T-helper 17 cell (primary cell): ENCODE results near the gene YPEL1. TPM values are rescaled to one million over a fixed set of nuclear protein-coding genes. Genes with fewer than 3 reads are reported as not detected.
"Not testable (repeated sequence)": the region's sequence is repeated elsewhere in the genome, so short reads cannot be mapped to it uniquely, and the experiment has no call there.

Source experiments
- ATAC-seq: fragments of 150-1000 bp; cut with Tn5 transposase; 2 replicates; pipeline ENCODE4 v1.10.0; 2021; ENCODE audit warnings: mild to moderate bottlenecking, moderate library complexity
- DNase-seq, 3 donors: peaks; one replicate each; pipeline versions ENCODE4 v3.0.0 to v3.0.0-alpha.2; 2020 to 2021
- H3K9me3 ChIP-seq: one replicate; pipeline ENCODE4 v1.7.0; 2013; ENCODE audit warnings: low read length, mild to moderate bottlenecking; ENCODE audit not compliant: control insufficient read depth, poor library complexity, severe bottlenecking
- H3K27ac Mint-ChIP-seq: one replicate; pipeline ENCODE4 v1.8.0; 2022; ENCODE audit warnings: mild to moderate bottlenecking, moderate library complexity, mixed read lengths
- H3K27me3 Mint-ChIP-seq: one replicate; pipeline ENCODE4 v1.8.0; 2022; ENCODE audit warnings: mixed read lengths
- H3K36me3 Mint-ChIP-seq: one replicate; pipeline ENCODE4 v1.8.0; 2022; ENCODE audit warnings: low read depth, mixed read lengths
- H3K4me1 Mint-ChIP-seq: one replicate; pipeline ENCODE4 v1.8.0; 2022; ENCODE audit warnings: mild to moderate bottlenecking, mixed read lengths
- H3K4me3 Mint-ChIP-seq: one replicate; pipeline ENCODE4 v1.8.0; 2022; ENCODE audit warnings: mild to moderate bottlenecking, moderate library complexity, mixed read lengths
- total RNA-seq, 4 donors: library from RNA in 2 of 4; stranded (reverse) in 2 of 4; gene quantifications; one replicate each; pipeline ENCODE4 v1.2.3 and lab custom pipeline; 2022 to 2026

The YPEL1 gene
- total RNA-seq, 2 donors from 2014 or later, result 3.5 to 4.6 TPM

DNA sequence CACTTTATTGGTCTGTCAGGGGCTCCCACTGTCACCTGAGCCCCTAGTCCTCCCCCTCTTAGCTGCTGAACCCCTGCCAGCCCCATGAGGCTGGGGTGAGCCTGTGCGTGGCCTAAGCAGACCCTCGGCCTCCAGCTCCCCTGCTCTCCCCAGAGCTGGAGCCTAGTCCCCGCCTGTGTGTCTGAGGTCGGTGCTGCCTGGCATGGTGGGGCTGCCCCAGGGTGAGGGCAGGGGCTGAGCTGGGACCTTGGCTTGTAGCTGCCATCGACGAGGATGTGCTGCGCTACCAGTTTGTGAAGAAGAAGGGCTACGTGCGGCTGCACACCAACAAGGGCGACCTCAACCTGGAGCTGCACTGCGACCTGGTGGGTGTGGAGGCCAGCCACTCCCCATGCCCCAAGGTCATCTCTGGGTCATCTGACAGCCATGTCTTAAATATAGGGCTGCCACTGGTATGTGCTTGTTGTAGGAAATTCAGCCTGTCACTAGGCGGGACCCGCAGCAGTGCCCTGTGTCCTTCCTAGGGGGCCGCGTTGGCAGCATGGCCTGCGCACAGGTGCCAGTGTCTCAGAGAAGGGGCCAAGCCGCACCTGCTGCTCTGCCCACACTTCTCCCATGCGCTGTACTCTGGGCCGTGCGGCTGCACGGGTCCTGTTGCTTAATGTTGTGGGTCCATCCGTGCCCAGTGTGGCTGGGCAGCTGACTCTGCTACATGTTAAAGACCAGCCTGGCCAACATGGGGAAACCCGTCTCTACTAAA is 48.8 kb downstream of the YPEL1 start:
- H3K4me3 Mint-ChIP-seq, result no peak overlapping the region
- peaks cover 8% of the 10 kb centered on the region for H3K36me3 Mint-ChIP-seq
- ATAC-seq (no peak), DNase-seq (no peak)
- H3K4me1 Mint-ChIP-seq, result peaks cover 2% of the 10 kb centered on the region
- no peaks in the 10 kb centered on the region for H3K9me3 ChIP-seq
- H3K27me3 Mint-ChIP-seq, result no peaks in the 10 kb centered on the region
- H3K27ac Mint-ChIP-seq, result no peak overlapping the region

DNA sequence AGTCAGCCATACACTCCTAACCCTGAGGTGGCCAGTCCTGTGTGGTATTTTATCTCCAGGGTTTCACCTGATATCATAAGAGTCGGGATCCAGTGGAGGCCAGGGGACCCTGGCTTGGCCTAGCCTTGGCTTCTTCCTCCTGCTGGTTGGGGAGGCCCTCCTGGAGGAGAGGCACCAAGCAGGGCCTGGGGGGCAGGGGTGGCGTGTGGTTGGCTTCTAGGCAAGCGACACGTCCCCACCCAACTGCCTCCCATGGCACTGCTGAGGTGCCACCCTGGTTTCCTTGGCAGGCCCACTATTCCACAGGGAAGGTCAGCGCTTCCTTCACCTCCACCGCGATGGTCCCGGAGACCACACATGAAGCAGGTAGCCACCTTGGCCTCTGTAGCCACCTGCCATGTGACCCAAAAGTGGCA is 49.4 kb downstream of the YPEL1 start:
- Mint-ChIP-seq H3K4me1 (peaks cover 2% of the 10 kb centered on the region), H3K36me3 (peaks cover 5% of the 10 kb centered on the region)
- no peak for ATAC-seq

DNA sequence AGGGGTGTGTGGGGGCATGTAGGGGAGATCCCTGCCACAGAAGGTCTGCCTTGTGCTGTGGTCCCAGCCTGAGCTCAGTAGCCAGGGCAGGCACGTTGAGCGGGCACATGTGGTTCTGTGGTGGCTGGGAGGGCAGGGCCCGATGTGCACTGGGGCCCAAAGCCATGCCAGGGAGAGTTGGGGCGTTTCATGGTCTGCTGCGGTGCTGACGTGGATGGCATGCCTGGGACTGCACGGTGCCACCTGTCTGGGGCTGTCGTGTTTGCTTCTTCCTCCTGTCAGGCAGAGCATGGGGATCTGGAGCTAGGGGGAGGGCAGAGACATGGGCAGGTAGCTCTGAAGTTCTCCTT is 50.5 kb downstream of the YPEL1 start:
- Mint-ChIP-seq H3K27me3 (no peaks in the 10 kb centered on the region), H3K36me3 (peaks cover 5% of the 10 kb centered on the region), H3K27ac (no peak overlapping the region)

More for the DNA sequence above, 49.4 kb downstream of the YPEL1 start:
- no peak overlapping the region for H3K4me3 Mint-ChIP-seq
- no peaks in the 10 kb centered on the region for H3K9me3 ChIP-seq
- no peaks in the 10 kb centered on the region for H3K27me3 Mint-ChIP-seq
- no peak overlapping the region for H3K27ac Mint-ChIP-seq
- DNase-seq, result no peak

DNA sequence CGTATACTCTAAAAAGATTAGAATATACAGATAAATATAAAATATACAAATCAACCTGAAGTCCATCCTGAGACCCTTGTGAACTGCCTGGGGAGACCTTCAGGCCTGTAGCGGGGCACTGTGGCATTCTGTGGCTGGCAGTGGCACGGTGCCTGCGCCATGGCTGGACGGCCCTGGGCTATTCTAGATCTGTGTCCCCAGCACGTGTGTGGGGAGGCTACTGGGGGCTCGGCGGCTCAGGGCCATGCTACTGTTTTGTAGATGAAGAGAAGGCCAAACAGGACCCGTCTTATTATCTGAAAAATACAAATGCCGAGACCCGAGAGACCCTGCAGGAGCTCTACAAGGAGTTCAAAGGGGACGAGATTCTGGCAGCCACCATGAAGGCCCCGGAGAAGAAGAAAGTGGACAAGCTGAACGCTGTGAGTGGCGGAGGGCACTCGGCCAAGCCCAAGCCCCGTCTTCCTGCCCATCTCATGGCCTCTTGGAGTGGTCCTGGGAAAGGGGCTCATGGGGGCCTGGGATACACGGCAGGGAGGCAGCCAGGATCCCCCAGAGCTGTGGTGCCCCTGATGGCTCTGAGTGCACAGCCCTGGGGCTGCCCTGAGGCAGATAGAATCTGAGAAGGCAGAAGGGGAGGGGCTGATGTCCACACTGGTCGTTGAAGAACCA is 51.0 kb downstream of the YPEL1 start:
- H3K4me3 Mint-ChIP-seq, result no peak overlapping the region
- no peaks in the 10 kb centered on the region for H3K9me3 ChIP-seq
- no peak overlapping the region for H3K27ac Mint-ChIP-seq
- DNase-seq (no peak), ATAC-seq (no peak)
- no peaks in the 10 kb centered on the region for H3K27me3 Mint-ChIP-seq
- H3K4me1 Mint-ChIP-seq, result no peaks in the 10 kb centered on the region
- peaks cover 5% of the 10 kb centered on the region for H3K36me3 Mint-ChIP-seq

More for the DNA sequence above, 50.5 kb downstream of the YPEL1 start:
- no peaks in the 10 kb centered on the region for H3K9me3 ChIP-seq
- Mint-ChIP-seq H3K4me1 (no peaks in the 10 kb centered on the region), H3K4me3 (no peak overlapping the region)
- DNase-seq (no peak), ATAC-seq (no peak)

DNA sequence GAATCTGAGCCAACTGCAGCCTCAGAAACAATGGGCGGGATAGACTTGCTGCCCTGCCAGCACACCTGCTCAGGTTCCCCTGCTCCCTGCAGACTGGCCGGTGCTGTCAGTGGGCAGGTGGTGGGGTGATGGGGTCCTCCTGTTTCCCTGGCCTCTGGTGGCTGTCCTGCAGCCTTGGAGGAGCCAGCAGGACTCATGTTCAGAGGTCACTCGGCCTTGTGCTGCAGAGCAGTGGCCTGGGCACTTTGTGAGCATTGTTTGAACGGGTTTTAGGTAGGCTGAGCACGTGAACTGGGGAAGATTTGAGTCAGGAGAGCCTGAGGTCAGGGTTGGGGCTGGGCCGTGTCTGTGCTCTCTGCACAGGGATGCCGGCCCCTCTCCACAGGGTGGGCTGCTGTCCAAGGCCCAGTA is 52.2 kb downstream of the YPEL1 start:
- H3K4me3 Mint-ChIP-seq, result no peak overlapping the region
- no peaks in the 10 kb centered on the region for H3K27me3 Mint-ChIP-seq
- DNase-seq, result no peak
- peaks cover 5% of the 10 kb centered on the region for H3K36me3 Mint-ChIP-seq
- peaks cover 2% of the 10 kb centered on the region for H3K4me1 Mint-ChIP-seq
- H3K27ac Mint-ChIP-seq, result no peak overlapping the region
- no peaks in the 10 kb centered on the region for H3K9me3 ChIP-seq
- ATAC-seq, result no peak

DNA sequence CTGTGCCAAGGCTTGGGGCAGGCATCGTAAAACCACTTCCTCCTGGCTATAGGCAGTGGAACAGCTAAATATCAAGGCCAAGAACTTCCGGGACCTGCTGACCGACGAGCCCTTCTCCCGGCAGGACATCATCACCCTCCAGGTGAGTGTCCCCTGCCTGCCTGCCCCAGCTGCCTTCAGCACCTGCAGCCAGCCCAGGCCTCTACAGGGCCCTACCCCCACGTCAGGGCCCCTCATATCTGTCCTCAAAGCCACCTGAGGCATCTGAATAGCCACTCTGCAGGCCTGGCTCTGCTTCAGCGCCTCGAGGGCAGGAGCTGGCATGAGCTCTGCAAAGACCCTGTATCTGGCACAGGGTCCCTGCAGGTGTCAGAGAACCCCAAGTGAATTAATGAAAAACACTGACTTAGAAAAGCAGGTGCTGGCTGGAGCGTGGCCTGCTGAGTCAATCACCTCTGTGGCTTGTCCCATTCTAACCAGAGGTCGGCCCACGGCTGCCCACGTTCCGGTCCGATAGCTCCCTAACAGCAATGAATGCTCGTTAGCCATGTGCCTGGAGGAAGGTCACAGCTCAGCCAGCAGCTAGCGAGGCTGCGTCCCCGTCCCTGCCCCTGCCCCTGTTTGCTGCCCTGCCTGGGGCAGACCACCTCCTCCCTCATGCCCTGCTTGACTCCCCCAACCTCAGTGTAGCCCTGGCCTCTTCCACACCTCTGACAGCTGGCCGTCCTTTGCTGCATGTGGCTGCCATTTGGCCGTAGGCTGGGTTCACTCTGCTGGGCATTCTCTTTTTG is 53.0 kb downstream of the YPEL1 start:
- peaks cover 2% of the 10 kb centered on the region for H3K4me1 Mint-ChIP-seq
- H3K4me3 Mint-ChIP-seq, result no peak overlapping the region
- no peak overlapping the region for H3K27ac Mint-ChIP-seq
- ATAC-seq (no peak), DNase-seq (no peak)
- H3K36me3 Mint-ChIP-seq, result peaks cover 5% of the 10 kb centered on the region
- no peaks in the 10 kb centered on the region for H3K9me3 ChIP-seq
- no peaks in the 10 kb centered on the region for H3K27me3 Mint-ChIP-seq

DNA sequence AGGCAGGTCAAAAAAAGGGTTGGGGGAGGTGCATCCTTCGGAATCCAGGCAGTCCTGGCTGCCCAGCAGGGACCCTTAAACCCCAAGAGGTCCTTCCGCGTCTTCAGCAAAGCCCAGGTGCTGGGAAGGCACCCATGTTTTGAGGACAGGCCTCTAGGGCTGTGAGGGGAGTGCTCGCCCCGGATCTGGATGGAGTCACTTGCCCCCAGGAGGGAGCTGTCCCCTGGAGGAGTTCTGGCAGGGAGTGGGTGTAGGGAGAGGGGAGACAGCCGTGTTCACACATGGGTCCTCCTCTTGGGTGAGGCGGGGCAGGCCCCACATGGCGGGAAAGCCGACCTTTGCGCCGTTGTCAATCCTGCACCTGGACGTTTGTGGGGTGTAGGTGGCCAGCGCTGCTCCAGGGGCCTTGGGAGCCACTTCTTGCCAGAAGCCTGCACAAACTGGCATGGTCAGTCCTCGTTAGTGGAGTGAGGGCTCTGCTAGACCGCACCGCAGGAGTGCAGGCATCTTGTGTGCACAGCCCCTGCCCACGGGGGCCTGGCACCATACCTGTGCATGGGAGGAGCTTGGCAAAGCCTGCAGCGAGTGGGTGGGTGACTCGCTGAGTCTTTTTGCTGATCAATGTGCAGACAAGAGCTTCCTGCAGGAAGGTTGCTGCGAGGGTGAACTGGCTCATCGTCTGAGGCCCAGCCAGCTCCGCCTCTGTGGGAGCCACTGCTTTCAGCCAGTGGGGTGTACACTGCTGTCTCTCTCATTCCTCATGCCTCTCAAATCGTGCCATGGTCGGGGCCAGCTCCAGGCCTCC is 53.8 kb downstream of the YPEL1 start:
- peaks cover 2% of the 10 kb centered on the region for H3K4me1 Mint-ChIP-seq
- no peaks in the 10 kb centered on the region for H3K9me3 ChIP-seq
- DNase-seq, result no peak
- no peak overlapping the region for H3K27ac Mint-ChIP-seq
- no peak overlapping the region for H3K4me3 Mint-ChIP-seq
- no peaks in the 10 kb centered on the region for H3K27me3 Mint-ChIP-seq
- H3K36me3 Mint-ChIP-seq, result peaks cover 5% of the 10 kb centered on the region
- ATAC-seq, result no peak

DNA sequence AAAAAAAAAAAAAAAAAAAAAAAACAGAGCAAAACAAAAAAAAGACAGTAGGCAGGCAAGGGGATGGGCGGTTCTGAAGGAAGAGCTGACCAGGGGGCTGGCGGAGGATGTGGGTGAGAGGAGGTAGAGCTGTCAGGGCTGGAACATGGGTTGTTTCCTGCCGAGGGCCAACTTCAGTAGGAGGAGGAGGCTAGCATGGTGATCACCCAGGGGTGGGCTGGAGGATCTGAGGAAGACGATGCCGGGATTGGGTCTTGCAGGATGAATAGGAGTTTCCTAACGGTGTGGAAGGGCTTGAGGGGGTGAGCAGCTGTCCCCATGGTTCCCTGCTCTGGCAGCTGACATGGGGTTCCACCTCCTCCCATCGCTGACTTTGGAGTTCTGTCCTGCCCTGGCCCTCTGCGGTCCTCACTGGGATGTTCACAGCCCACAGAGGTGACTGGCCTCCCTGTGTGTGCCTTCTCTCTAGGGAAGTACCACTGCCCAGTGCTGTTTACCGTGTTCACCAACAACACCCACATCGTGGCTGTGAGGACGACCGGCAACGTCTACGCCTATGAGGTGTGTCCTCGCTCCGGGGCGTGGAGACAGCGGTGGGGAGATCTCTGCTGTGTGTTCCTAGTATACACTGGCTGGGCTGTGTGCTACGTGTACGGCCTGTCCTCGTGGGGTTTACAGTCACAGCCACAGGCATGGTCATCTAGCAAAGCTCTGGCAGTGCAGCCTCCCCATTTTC is 54.6 kb downstream of the YPEL1 start:
- H3K9me3 ChIP-seq, result no peaks in the 10 kb centered on the region
- Mint-ChIP-seq H3K27me3 (no peaks in the 10 kb centered on the region), H3K27ac (no peak overlapping the region), H3K4me3 (no peak overlapping the region), H3K36me3 (peaks cover 5% of the 10 kb centered on the region), H3K4me1 (peaks cover 2% of the 10 kb centered on the region)
- DNase-seq, result no peak
- no peak for ATAC-seq

DNA sequence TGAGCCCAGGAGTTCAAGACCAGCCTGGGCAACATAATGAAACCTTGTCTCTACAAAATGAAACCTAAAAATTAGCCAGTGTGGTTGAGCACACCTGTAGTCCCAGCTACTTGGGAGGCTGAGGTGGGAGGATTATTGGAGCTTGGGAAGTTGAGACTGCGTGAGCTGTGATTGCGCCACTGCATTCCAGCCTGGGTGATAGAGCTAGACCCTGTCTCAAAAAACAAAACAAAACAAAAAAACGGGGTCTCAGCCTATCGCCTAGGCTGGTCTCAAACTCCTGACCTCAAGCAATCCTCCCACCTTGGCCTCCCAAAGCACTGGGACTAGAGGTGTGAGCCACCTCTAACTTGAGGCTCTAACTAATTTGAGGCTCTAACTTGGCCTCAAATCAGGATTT is 56.2 kb downstream of the YPEL1 start:
- Mint-ChIP-seq H3K4me3 (no peak overlapping the region), H3K36me3 (peaks cover 2% of the 10 kb centered on the region), H3K27ac (no peak overlapping the region), H3K4me1 (peaks cover 2% of the 10 kb centered on the region), H3K27me3 (no peaks in the 10 kb centered on the region)
- H3K9me3 ChIP-seq, result no peaks in the 10 kb centered on the region
- DNase-seq, result no peak
- ATAC-seq, result no peak

DNA sequence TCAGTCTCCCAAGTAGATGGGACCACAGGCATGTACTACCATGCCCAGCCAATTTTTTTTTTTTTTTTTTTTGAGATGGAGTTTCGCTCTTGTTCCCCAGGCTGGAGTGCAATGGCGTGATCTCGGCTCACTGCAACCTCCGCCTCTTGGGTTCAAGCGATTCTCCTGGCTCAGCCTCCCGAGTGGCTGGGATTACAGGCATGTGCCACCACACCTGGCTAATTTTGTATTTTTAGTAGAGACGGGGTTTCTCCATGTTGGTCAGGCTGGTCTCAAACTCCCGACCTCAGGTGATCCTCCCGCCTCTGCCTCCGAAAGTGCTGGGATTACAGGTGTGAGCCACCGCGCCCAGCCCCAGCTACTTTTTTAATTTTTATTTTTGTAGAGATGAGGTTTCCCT is 56.8 kb downstream of the YPEL1 start:
- not testable (repeated sequence) for H3K4me3 Mint-ChIP-seq, H3K27me3 Mint-ChIP-seq, DNase-seq, H3K4me1 Mint-ChIP-seq, ATAC-seq, H3K27ac Mint-ChIP-seq, H3K36me3 Mint-ChIP-seq, H3K9me3 ChIP-seq

DNA sequence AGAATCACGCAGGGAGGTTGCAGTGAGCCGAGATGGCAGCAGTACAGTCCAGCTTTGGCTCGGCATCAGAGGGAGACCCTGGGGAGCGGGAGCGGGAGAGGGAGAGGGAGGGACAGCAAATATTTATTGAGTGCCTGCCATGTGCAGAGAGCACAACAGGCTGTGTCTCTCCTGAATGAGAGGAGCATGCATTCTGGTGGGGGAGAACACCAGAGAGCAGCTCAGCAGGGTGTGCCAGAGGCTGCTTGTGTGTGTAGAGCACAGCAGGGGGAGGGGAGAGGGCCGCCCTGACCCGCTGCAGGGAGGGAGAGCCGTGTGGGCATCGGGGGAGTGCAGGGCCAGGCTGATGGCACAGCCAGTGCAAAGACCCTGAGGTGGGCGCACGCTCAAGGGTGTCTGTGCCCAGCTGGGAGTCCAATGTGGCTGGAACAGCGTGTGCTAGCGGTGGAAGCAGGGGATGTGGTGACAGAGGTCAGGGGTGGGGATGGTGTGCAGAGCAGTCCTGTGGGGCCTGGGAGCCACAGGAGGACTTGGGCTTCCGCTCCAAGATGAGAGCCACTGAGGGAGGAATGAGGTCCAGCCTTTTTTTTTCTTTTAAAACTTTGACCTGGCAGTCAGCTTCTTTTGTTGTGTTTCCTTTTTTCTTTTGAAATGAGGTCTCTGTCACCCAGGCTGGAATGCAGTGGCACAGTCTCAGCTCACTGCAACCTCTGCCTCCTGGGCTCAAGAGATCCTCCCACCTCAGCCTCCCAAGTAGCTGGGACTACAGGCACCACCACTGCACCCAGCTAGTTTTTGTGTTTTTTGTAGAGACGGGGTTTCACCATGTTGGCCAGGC is 57.8 kb downstream of the YPEL1 start:
- Mint-ChIP-seq H3K27me3 (no peaks in the 10 kb centered on the region), H3K27ac (no peak overlapping the region), H3K36me3 (peaks cover 2% of the 10 kb centered on the region), H3K4me1 (peaks cover 5% of the 10 kb centered on the region), H3K4me3 (no peak overlapping the region)
- no peaks in the 10 kb centered on the region for H3K9me3 ChIP-seq
- DNase-seq (no peak), ATAC-seq (no peak)
